ENCODE measurements around the gene USP17L27. TPM values are rescaled to one million over a fixed set of nuclear protein-coding genes. Genes with fewer than 3 reads are reported as not detected.
"Not testable (repeated sequence)": the region's sequence is repeated elsewhere in the genome, so short reads cannot be mapped to it uniquely, and the experiment has no call there.

Gene USP17L27, protein sequence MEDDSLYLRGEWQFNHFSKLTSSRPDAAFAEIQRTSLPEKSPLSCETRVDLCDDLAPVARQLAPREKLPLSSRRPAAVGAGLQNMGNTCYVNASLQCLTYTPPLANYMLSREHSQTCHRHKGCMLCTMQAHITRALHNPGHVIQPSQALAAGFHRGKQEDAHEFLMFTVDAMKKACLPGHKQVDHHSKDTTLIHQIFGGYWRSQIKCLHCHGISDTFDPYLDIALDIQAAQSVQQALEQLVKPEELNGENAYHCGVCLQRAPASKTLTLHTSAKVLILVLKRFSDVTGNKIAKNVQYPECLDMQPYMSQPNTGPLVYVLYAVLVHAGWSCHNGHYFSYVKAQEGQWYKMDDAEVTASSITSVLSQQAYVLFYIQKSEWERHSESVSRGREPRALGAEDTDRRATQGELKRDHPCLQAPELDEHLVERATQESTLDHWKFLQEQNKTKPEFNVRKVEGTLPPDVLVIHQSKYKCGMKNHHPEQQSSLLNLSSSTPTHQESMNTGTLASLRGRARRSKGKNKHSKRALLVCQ
- not detected in 2 replicates for total RNA-seq

DNA sequence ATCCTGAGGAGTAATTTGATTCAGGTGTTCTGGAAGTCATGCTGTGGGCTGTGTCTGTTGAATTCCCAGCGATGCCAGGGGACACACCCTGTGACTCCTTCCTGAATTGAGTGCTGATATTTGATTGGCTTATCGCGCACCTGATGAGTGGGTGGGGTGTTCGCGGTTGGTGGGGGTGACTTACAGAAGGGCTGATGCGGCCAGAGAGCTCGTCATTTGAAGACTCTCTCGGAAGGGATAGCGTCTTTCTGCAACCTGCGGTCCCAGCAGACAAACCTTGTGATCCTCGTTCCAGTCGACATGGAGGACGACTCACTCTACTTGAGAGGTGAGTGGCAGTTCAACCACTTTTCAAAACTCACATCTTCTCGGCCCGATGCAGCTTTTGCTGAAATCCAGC, at the start of gene USP17L27:
USP17L27 (plus strand) TSS at position 301 of the 400 bp plus-strand sequence; CDS start at position 301, 0 bp downstream.
- not testable (repeated sequence) for H3K4me3 ChIP-seq (ENCODE audit: low read depth, low read length); FAIRE-seq; H3K27me3 ChIP-seq (ENCODE audit: control insufficient read depth, insufficient read depth, low read length); H3K36me3 ChIP-seq (ENCODE audit: control insufficient read depth, insufficient read depth, low read length); DNase-seq (ENCODE audit: low read depth)

DNA sequence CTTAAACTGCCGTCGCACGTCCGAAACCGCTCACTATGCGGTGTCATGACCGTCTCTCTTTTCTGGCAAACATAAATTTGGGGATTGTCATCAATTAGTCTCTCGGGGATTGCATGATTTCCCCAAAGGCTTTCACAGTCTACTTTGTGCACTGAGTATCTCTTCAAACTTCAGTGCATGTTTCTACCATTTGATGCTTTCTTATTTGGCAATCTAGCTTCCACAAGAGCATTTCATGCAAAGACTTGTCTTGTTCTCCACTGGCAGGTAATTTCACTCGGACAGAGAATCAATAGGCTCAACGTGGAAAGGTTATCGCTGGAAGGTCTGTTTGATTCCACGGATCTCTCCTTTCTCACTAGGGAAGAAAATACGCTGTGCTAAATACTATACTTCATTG, 19.8 kb upstream of the USP17L27 start:
- DNase-seq (ENCODE audit: low read depth); FAIRE-seq: not testable (repeated sequence)

DNA sequence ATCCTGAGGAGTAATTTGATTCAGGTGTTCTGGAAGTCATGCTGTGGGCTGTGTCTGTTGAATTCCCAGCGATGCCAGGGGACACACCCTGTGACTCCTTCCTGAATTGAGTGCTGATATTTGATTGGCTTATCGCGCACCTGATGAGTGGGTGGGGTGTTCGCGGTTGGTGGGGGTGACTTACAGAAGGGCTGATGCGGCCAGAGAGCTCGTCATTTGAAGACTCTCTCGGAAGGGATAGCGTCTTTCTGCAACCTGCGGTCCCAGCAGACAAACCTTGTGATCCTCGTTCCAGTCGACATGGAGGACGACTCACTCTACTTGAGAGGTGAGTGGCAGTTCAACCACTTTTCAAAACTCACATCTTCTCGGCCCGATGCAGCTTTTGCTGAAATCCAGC, 19.1 kb upstream of the USP17L27 start, which contains the start of gene USP17L24:
USP17L24 (plus strand) TSS at position 301 of the 400 bp plus-strand sequence; CDS start at position 301, 0 bp downstream.
- not testable (repeated sequence) for DNase-seq (ENCODE audit: low read depth); H3K4me3 ChIP-seq (ENCODE audit: low read depth, low read length); FAIRE-seq; H3K36me3 ChIP-seq (ENCODE audit: control insufficient read depth, insufficient read depth, low read length); H3K27me3 ChIP-seq (ENCODE audit: control insufficient read depth, insufficient read depth, low read length)

More for the DNA sequence above, 19.8 kb upstream of the USP17L27 start:
- not testable (repeated sequence) for H3K4me3 ChIP-seq (ENCODE audit: low read depth, low read length); H3K27me3 ChIP-seq (ENCODE audit: control insufficient read depth, insufficient read depth, low read length); H3K36me3 ChIP-seq (ENCODE audit: control insufficient read depth, insufficient read depth, low read length)

DNA sequence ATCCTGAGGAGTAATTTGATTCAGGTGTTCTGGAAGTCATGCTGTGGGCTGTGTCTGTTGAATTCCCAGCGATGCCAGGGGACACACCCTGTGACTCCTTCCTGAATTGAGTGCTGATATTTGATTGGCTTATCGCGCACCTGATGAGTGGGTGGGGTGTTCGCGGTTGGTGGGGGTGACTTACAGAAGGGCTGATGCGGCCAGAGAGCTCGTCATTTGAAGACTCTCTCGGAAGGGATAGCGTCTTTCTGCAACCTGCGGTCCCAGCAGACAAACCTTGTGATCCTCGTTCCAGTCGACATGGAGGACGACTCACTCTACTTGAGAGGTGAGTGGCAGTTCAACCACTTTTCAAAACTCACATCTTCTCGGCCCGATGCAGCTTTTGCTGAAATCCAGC, 14.3 kb upstream of the USP17L27 start, which contains the start of gene USP17L25:
USP17L25 (plus strand) TSS at position 301 of the 400 bp plus-strand sequence; CDS start at position 301, 0 bp downstream.
- DNase-seq (ENCODE audit: low read depth); FAIRE-seq; H3K4me3 ChIP-seq (ENCODE audit: low read depth, low read length); H3K36me3 ChIP-seq (ENCODE audit: control insufficient read depth, insufficient read depth, low read length); H3K27me3 ChIP-seq (ENCODE audit: control insufficient read depth, insufficient read depth, low read length): not testable (repeated sequence)

DNA sequence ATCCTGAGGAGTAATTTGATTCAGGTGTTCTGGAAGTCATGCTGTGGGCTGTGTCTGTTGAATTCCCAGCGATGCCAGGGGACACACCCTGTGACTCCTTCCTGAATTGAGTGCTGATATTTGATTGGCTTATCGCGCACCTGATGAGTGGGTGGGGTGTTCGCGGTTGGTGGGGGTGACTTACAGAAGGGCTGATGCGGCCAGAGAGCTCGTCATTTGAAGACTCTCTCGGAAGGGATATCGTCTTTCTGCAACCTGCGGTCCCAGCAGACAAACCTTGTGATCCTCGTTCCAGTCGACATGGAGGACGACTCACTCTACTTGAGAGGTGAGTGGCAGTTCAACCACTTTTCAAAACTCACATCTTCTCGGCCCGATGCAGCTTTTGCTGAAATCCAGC, 9.6 kb upstream of the USP17L27 start, which contains the start of gene USP17L26:
USP17L26 (plus strand) TSS at position 301 of the 400 bp plus-strand sequence; CDS start at position 301, 0 bp downstream.
- not testable (repeated sequence) for DNase-seq (ENCODE audit: low read depth)

DNA sequence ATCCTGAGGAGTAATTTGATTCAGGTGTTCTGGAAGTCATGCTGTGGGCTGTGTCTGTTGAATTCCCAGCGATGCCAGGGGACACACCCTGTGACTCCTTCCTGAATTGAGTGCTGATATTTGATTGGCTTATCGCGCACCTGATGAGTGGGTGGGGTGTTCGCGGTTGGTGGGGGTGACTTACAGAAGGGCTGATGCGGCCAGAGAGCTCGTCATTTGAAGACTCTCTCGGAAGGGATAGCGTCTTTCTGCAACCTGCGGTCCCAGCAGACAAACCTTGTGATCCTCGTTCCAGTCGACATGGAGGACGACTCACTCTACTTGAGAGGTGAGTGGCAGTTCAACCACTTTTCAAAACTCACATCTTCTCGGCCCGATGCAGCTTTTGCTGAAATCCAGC, 4.8 kb upstream of the USP17L27 start, which contains the start of gene USP17L5:
USP17L5 (plus strand) TSS at position 301 of the 400 bp plus-strand sequence; CDS start at position 301, 0 bp downstream.
- not testable (repeated sequence) for FAIRE-seq; DNase-seq (ENCODE audit: low read depth); H3K36me3 ChIP-seq (ENCODE audit: control insufficient read depth, insufficient read depth, low read length); H3K27me3 ChIP-seq (ENCODE audit: control insufficient read depth, insufficient read depth, low read length); H3K4me3 ChIP-seq (ENCODE audit: low read depth, low read length)

More for the DNA sequence above, 9.6 kb upstream of the USP17L27 start, which contains the start of gene USP17L26:
- H3K36me3 ChIP-seq (ENCODE audit: control insufficient read depth, insufficient read depth, low read length); H3K27me3 ChIP-seq (ENCODE audit: control insufficient read depth, insufficient read depth, low read length); FAIRE-seq; H3K4me3 ChIP-seq (ENCODE audit: low read depth, low read length): not testable (repeated sequence)

DNA sequence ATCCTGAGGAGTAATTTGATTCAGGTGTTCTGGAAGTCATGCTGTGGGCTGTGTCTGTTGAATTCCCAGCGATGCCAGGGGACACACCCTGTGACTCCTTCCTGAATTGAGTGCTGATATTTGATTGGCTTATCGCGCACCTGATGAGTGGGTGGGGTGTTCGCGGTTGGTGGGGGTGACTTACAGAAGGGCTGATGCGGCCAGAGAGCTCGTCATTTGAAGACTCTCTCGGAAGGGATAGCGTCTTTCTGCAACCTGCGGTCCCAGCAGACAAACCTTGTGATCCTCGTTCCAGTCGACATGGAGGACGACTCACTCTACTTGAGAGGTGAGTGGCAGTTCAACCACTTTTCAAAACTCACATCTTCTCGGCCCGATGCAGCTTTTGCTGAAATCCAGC, 4.6 kb downstream of the USP17L27 start, which contains the start of gene USP17L28:
USP17L28 (plus strand) TSS at position 301 of the 400 bp plus-strand sequence; CDS start at position 301, 0 bp downstream.
- FAIRE-seq; H3K4me3 ChIP-seq (ENCODE audit: low read depth, low read length); DNase-seq (ENCODE audit: low read depth); H3K27me3 ChIP-seq (ENCODE audit: control insufficient read depth, insufficient read depth, low read length); H3K36me3 ChIP-seq (ENCODE audit: control insufficient read depth, insufficient read depth, low read length): not testable (repeated sequence)

DNA sequence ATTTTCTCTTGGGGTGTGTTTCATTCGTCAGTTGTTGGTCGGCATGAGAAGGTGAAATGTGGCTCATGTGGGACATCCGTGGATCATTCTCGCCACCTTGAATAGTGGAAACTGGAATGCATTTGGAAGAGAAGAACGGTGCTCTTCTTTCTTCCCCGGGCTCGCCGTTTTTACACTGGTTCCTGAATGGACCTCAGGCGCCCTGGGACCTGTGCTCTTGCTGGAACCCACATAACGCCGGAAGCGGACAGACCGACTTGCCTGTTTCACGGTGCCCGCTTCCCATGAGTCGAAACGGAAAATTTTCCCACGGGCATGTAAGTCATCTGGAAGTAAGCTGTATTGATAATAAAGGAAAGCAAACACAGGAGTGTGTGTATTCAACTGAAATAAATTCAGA, 6.9 kb downstream of the USP17L27 start:
- DNase-seq (ENCODE audit: low read depth); FAIRE-seq; H3K27me3 ChIP-seq (ENCODE audit: control insufficient read depth, insufficient read depth, low read length): not testable (repeated sequence)

DNA sequence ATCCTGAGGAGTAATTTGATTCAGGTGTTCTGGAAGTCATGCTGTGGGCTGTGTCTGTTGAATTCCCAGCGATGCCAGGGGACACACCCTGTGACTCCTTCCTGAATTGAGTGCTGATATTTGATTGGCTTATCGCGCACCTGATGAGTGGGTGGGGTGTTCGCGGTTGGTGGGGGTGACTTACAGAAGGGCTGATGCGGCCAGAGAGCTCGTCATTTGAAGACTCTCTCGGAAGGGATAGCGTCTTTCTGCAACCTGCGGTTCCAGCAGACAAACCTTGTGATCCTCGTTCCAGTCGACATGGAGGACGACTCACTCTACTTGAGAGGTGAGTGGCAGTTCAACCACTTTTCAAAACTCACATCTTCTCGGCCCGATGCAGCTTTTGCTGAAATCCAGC, 9.4 kb downstream of the USP17L27 start, which contains the start of gene USP17L29:
USP17L29 (plus strand) TSS at position 301 of the 400 bp plus-strand sequence; CDS start at position 301, 0 bp downstream.
- not testable (repeated sequence) for H3K27me3 ChIP-seq (ENCODE audit: control insufficient read depth, insufficient read depth, low read length); H3K36me3 ChIP-seq (ENCODE audit: control insufficient read depth, insufficient read depth, low read length); FAIRE-seq; DNase-seq (ENCODE audit: low read depth); H3K4me3 ChIP-seq (ENCODE audit: low read depth, low read length)

More for the DNA sequence above, 6.9 kb downstream of the USP17L27 start:
- not testable (repeated sequence) for H3K36me3 ChIP-seq (ENCODE audit: control insufficient read depth, insufficient read depth, low read length); H3K4me3 ChIP-seq (ENCODE audit: low read depth, low read length)

DNA sequence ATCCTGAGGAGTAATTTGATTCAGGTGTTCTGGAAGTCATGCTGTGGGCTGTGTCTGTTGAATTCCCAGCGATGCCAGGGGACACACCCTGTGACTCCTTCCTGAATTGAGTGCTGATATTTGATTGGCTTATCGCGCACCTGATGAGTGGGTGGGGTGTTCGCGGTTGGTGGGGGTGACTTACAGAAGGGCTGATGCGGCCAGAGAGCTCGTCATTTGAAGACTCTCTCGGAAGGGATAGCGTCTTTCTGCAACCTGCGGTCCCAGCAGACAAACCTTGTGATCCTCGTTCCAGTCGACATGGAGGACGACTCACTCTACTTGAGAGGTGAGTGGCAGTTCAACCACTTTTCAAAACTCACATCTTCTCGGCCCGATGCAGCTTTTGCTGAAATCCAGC, 18.9 kb downstream of the USP17L27 start, which contains the start of gene USP17L30:
USP17L30 (plus strand) TSS at position 301 of the 400 bp plus-strand sequence; CDS start at position 301, 0 bp downstream.
- not testable (repeated sequence) for H3K4me3 ChIP-seq (ENCODE audit: low read depth, low read length); H3K36me3 ChIP-seq (ENCODE audit: control insufficient read depth, insufficient read depth, low read length); FAIRE-seq; H3K27me3 ChIP-seq (ENCODE audit: control insufficient read depth, insufficient read depth, low read length); DNase-seq (ENCODE audit: low read depth)

DNA sequence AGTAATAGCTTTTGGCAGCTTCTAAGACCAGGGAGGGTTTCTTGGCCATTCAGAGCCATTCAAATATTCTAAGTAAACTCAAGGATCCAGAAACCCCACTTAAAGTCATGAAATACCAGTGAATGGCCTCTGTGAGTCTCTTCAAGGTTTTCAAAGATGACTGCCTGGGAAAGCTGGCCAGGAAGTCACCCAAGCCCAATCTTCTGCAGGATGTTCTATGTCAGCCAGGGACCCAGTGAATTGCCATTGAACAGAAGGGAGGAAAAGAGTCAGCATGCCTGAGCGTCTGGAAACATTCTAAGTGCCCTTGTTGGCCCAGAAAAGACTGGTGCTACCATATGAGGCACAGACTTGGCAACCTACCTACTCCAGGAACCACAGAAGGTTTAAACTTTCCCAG, 35.9 kb downstream of the USP17L27 start:
- DNase-seq (ENCODE audit: low read depth); H3K36me3 ChIP-seq (ENCODE audit: control insufficient read depth, insufficient read depth, low read length); H3K27me3 ChIP-seq (ENCODE audit: control insufficient read depth, insufficient read depth, low read length); H3K4me3 ChIP-seq (ENCODE audit: low read depth, low read length); FAIRE-seq: not testable (repeated sequence)

DNA sequence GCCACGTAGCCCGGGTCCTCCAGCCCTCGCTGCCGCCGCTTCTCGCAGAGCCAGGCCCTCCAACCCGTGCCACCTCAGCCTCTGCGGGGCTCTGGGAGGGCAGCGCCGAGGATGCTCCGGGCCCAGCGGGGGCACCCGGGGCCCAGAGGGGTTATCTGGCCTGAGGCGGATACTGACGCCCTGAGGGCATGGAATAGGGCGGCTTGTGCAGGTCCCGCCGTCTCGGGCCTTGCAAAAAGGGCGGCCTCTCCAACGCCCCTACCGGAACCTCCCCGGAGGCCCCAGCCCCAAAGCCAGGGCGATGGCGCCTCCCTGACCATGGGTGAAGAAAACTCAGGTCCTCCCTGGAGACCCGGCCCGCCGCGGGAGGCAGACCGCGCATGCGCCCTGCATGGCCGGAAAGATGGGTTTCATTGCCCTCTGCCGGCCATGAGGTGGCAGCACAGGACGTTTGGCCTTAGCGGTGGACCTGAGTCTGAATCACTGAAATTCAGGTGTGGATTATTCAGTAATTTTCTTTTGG, 37.1 kb downstream of the USP17L27 start:
- H3K27me3 ChIP-seq (ENCODE audit: control insufficient read depth, insufficient read depth, low read length); FAIRE-seq; DNase-seq (ENCODE audit: low read depth); H3K36me3 ChIP-seq (ENCODE audit: control insufficient read depth, insufficient read depth, low read length): not testable (repeated sequence)
- peak overlapping the region; percentile 23 for H3K4me3 ChIP-seq (ENCODE audit: low read depth, low read length)

Measured in bronchial epithelial cell (primary cell).